Measurements from ENCODE around the gene AMZ1. TPM values are rescaled to one million over a fixed set of nuclear protein-coding genes. Genes with fewer than 3 reads are reported as not detected.

Gene AMZ1
- total RNA-seq, 1 donor from 2014 or later = 1.2 TPM

GRCh38 chr7:2654059-2654458 is 33.9 kb upstream of the AMZ1 start:
- no peaks in the 10 kb centered on the region for H3K27me3 Mint-ChIP-seq
- no peaks in the 10 kb centered on the region for H3K4me1 Mint-ChIP-seq (ENCODE audit: unreplicated experiment)
- H3K4me3 Mint-ChIP-seq = no peak overlapping the region

GRCh38 chr7:2655870-2656614 is 32.0 kb upstream of the AMZ1 start:
- H3K27me3 Mint-ChIP-seq = no peaks in the 10 kb centered on the region
- no peak for DNase-seq (ENCODE audit: extremely low spot score, unreplicated experiment)
- TF ChIP-seq CTCF (conservative IDR thresholded peaks at IDR 0.05) = no peak
- no peak overlapping the region for H3K27ac Mint-ChIP-seq
- H3K4me3 Mint-ChIP-seq = no peak overlapping the region
- H3K36me3 Mint-ChIP-seq = peaks cover 6% of the 10 kb centered on the region
- no peaks in the 10 kb centered on the region for H3K4me1 Mint-ChIP-seq (ENCODE audit: unreplicated experiment)
- H3K9me3 Mint-ChIP-seq = no peaks in the 10 kb centered on the region

More at GRCh38 chr7:2654059-2654458, 33.9 kb upstream of the AMZ1 start:
- peaks cover 6% of the 10 kb centered on the region for H3K36me3 Mint-ChIP-seq
- no peak for TF ChIP-seq CTCF (conservative IDR thresholded peaks at IDR 0.05)
- no peak overlapping the region for H3K27ac Mint-ChIP-seq
- no peak for DNase-seq (ENCODE audit: extremely low spot score, unreplicated experiment)
- no peaks in the 10 kb centered on the region for H3K9me3 Mint-ChIP-seq

GRCh38 chr7:2657208-2657607 is 30.8 kb upstream of the AMZ1 start:
- Mint-ChIP-seq H3K36me3 (peaks cover 6% of the 10 kb centered on the region), H3K4me3 (no peak overlapping the region), H3K27me3 (no peaks in the 10 kb centered on the region), H3K4me1 (ENCODE audit: unreplicated experiment) (no peaks in the 10 kb centered on the region), H3K27ac (peak overlapping the region; percentile 65), H3K9me3 (no peaks in the 10 kb centered on the region)
- no peak for DNase-seq (ENCODE audit: extremely low spot score, unreplicated experiment)
- no peak for TF ChIP-seq CTCF (conservative IDR thresholded peaks at IDR 0.05)

GRCh38 chr7:2657920-2658671 is 29.9 kb upstream of the AMZ1 start:
- no peaks in the 10 kb centered on the region for H3K9me3 Mint-ChIP-seq
- DNase-seq (ENCODE audit: extremely low spot score, unreplicated experiment) = no peak
- no peak overlapping the region for H3K27ac Mint-ChIP-seq
- no peaks in the 10 kb centered on the region for H3K27me3 Mint-ChIP-seq
- peaks cover 6% of the 10 kb centered on the region for H3K36me3 Mint-ChIP-seq
- no peak overlapping the region for H3K4me3 Mint-ChIP-seq
- no peak for TF ChIP-seq CTCF (conservative IDR thresholded peaks at IDR 0.05)
- no peaks in the 10 kb centered on the region for H3K4me1 Mint-ChIP-seq (ENCODE audit: unreplicated experiment)

GRCh38 chr7:2658941-2659340 is 29.1 kb upstream of the AMZ1 start:
- DNase-seq (ENCODE audit: extremely low spot score, unreplicated experiment) = no peak
- Mint-ChIP-seq H3K4me3 (no peak overlapping the region), H3K9me3 (no peaks in the 10 kb centered on the region), H3K27ac (no peak overlapping the region), H3K4me1 (ENCODE audit: unreplicated experiment) (no peaks in the 10 kb centered on the region), H3K27me3 (no peaks in the 10 kb centered on the region), H3K36me3 (peaks cover 6% of the 10 kb centered on the region)
- TF ChIP-seq CTCF (conservative IDR thresholded peaks at IDR 0.05) = no peak
